Loucy (cell line): ENCODE data around the gene SH3PXD2A.
"Not testable (repeated sequence)": the region's sequence is repeated elsewhere in the genome, so short reads cannot be mapped to it uniquely, and the experiment has no call there.

Experiments
- CTCF ChIP-seq: fragments of 200-600 bp; sonication (generic); conservative IDR thresholded peaks from 2 replicates; pipeline ENCODE4 v1.5.1; 2014; ENCODE audit warnings: mild to moderate bottlenecking, antibody characterized with exemption, low read length
- EZH2phosphoT487 ChIP-seq: fragments of 200-600 bp; IDR thresholded peaks from 2 replicates; pipeline ENCODE4 v1.6.1; 2018; ENCODE audit warnings: antibody characterized with exemption, mild to moderate bottlenecking, moderate library complexity, borderline replicate concordance

- not testable (repeated sequence) for TF ChIP-seq CTCF, EZH2phosphoT487
Observed at GRCh38 chr10:103662704-103663103, 192.7 kb downstream of the SH3PXD2A start.
